GM19193 (cell line): ENCODE data around the gene RPS6KA4.

Experiments
- POLR2A ChIP-seq: IDR thresholded peaks from 4 replicates; pipeline ENCODE4 v1.6.1; 2011; ENCODE audit not compliant: insufficient read depth, insufficient read length; ENCODE audit errors: extremely low read depth

Gene RPS6KA4

GRCh38 chr11:64353715-64354506 is 5.1 kb upstream of the RPS6KA4 start:
- no peak for TF ChIP-seq POLR2A

GRCh38 chr11:64355078-64355940 is 3.7 kb upstream of the RPS6KA4 start:
- TF ChIP-seq POLR2A = no peak

- no peak for TF ChIP-seq POLR2A
Observed at GRCh38 chr11:64356498-64357411, 2.2 kb upstream of the RPS6KA4 start.

- no peak for TF ChIP-seq POLR2A
Observed at GRCh38 chr11:64357446-64357845, 1.5 kb upstream of the RPS6KA4 start.

- no peak for TF ChIP-seq POLR2A
Observed at GRCh38 chr11:64357904-64358535, 942 bp upstream of the RPS6KA4 start.

- TF ChIP-seq POLR2A = no peak
Observed at GRCh38 chr11:64358536-64358906, 441 bp upstream of the RPS6KA4 start.

GRCh38 chr11:64359712-64360445 is 917 bp downstream of the RPS6KA4 start:
- no peak for TF ChIP-seq POLR2A

- no peak for TF ChIP-seq POLR2A
Observed at GRCh38 chr11:64360448-64360921, 1.5 kb downstream of the RPS6KA4 start.

- TF ChIP-seq POLR2A = no peak
Observed at GRCh38 chr11:64361659-64362058, 2.7 kb downstream of the RPS6KA4 start.

- TF ChIP-seq POLR2A = no peak
Observed at GRCh38 chr11:64362339-64362738, 3.4 kb downstream of the RPS6KA4 start.

GRCh38 chr11:64364435-64364834 is 5.5 kb downstream of the RPS6KA4 start:
- no peak for TF ChIP-seq POLR2A

- no peak for TF ChIP-seq POLR2A
Observed at GRCh38 chr11:64364911-64365310, 5.9 kb downstream of the RPS6KA4 start.

- TF ChIP-seq POLR2A = no peak
Observed at GRCh38 chr11:64366751-64367150, 7.8 kb downstream of the RPS6KA4 start.
